Left lung (tissue), 10 donors: ENCODE results near the gene MIB1. TPM values are rescaled to one million over a fixed set of nuclear protein-coding genes. Genes with fewer than 3 reads are reported as not detected.

Experiments
- ATAC-seq: fragments of 200-7000 bp; cut with Tn5 transposase; one replicate; pipeline ENCODE4 v1.9.1; 2020; ENCODE audit warnings: moderate library complexity
- DNase-seq, 4 donors: peaks; one replicate each; pipeline ENCODE4 v3.0.0-alpha.2; 2013 to 2020
- H3K27ac ChIP-seq, 2 donors: fragments of 200-600 bp; sonication (generic) in 1 of 2; one replicate each; pipeline versions ENCODE4 v1.5.0 to v1.8.0; 2020 to 2021
- H3K27me3 ChIP-seq, 2 donors: fragments of 200-600 bp; sonication (generic) in 1 of 2; one replicate each; pipeline versions ENCODE4 v1.5.0 to v1.8.0; 2020 to 2021
- H3K36me3 ChIP-seq, 2 donors: fragments of 200-600 bp; sonication (generic) in 1 of 2; one replicate each; pipeline versions ENCODE4 v1.5.0 to v1.8.0; 2020 to 2021
- H3K4me1 ChIP-seq, 2 donors: fragments of 200-600 bp; one replicate each; pipeline ENCODE4 v1.8.0; 2021
- H3K4me3 ChIP-seq, 2 donors: fragments of 200-600 bp; sonication (generic) in 1 of 2; one replicate each; pipeline versions ENCODE4 v1.5.0 to v1.8.0; 2020 to 2021; ENCODE audit warnings: mild to moderate bottlenecking in 1 of 2
- H3K9me3 ChIP-seq, 2 donors: fragments of 200-600 bp; sonication (generic) in 1 of 2; one replicate each; pipeline versions ENCODE4 v1.5.0 to v1.8.0; 2020 to 2021
- intact Hi-C, 2 donors: fragments of 100-400 bp; cut with DNase I; formaldehyde crosslinking; loops; one replicate each; pipeline versions ENCODE4 v1.11.2 to v1.14.2; 2022
- polyA plus RNA-seq, 6 donors: library from polyadenylated mRNA; unstranded; fragments of 120-200 nt; gene quantifications; one replicate each; pipeline ENCODE4 v1.2.1, GENCODE V29; 2013; ENCODE audit not compliant: insufficient read length in 6 of 6
- total RNA-seq, 2 donors: library from RNA; stranded (reverse); fragmentation: NEBNext Ultra II Directional; extraction: Animal tissue kit (Norgen Biotek cat#: 25700); gene quantifications; one replicate each; pipeline ENCODE4 v1.2.1, GENCODE V29; 2021
- TF ChIP-seq, protein P1 (sequence below), 2 donors: fragments of 200-600 bp; sonication (generic) in 1 of 2; IDR thresholded peaks; one replicate each; pipeline versions ENCODE4 v1.5.0 to v1.8.0; 2021; ENCODE audit warnings: antibody characterized with exemption in 2 of 2
- donor health status: DM: no; HTN: yes; CAD: no.
- donor health status: DM: no; HTN: no; CAD: no.

MIB1 gene
- total and polyA plus RNA-seq, 8 donors = 26.3 to 64.3 (median 58.3) TPM

DNA sequence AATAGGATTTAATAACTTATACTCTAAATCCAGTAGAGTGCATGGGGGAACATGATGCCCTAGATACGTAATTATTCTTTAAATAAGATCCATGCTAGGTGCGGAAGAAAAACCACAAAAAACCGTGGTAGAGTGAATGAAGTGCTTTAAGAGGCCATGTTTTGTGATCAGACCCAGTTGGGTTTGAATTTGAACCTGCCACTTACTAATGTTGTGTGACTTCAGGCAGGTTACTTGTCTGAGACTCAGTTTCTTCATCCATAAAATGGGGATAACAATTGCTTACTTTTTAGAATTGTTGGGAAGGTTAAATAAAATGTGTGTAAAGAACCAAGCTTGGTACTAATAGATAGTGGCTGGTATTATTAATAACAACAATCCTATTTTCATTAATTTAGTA lies 17.2 kb downstream of the MIB1 start:
- no peaks in the 10 kb centered on the region for H3K27me3 ChIP-seq
- H3K4me3 ChIP-seq = no peak overlapping the region
- H3K27ac ChIP-seq = no peak overlapping the region
- DNase-seq (no peak), ATAC-seq (no peak)
- H3K36me3 ChIP-seq = no peaks in the 10 kb centered on the region
- intact Hi-C loops = no loop called here
- no peaks in the 10 kb centered on the region for H3K9me3 ChIP-seq
- H3K4me1 ChIP-seq = peaks cover 0 to 7% of the 10 kb centered on the region in 2 donors
- TF ChIP-seq, protein P1, sequence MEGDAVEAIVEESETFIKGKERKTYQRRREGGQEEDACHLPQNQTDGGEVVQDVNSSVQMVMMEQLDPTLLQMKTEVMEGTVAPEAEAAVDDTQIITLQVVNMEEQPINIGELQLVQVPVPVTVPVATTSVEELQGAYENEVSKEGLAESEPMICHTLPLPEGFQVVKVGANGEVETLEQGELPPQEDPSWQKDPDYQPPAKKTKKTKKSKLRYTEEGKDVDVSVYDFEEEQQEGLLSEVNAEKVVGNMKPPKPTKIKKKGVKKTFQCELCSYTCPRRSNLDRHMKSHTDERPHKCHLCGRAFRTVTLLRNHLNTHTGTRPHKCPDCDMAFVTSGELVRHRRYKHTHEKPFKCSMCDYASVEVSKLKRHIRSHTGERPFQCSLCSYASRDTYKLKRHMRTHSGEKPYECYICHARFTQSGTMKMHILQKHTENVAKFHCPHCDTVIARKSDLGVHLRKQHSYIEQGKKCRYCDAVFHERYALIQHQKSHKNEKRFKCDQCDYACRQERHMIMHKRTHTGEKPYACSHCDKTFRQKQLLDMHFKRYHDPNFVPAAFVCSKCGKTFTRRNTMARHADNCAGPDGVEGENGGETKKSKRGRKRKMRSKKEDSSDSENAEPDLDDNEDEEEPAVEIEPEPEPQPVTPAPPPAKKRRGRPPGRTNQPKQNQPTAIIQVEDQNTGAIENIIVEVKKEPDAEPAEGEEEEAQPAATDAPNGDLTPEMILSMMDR (IDR thresholded peaks at IDR 0.05) = no peak

DNA sequence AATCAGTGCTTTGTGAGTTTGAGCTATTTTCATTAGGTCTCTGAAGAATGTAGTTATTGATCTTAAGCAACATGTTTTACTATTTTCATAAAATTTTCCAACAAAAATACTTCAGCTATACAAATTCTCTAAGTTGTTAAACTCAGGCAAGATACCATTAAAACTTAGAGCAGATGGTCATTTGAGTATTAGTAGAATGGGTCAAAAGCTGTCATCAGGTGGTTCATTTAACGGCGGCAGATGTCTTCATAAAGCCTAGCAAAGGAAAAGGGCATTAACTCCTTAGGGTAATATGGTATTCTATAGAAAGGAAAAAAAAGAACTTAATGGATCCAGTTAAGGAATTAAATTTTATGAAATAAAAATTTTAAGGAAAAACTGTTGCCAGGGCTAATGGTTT lies 19.2 kb downstream of the MIB1 start:
- Histone ChIP-seq H3K4me1 (peaks cover 0 to 22% of the 10 kb centered on the region in 2 donors), H3K27ac (no peak overlapping the region), H3K9me3 (no peaks in the 10 kb centered on the region), H3K27me3 (no peaks in the 10 kb centered on the region), H3K36me3 (no peaks in the 10 kb centered on the region), H3K4me3 (no peak overlapping the region)
- TF ChIP-seq, protein P1 (IDR thresholded peaks at IDR 0.05) = no peak
- DNase-seq (no peak), ATAC-seq (no peak)
- intact Hi-C loops = no loop called here

DNA sequence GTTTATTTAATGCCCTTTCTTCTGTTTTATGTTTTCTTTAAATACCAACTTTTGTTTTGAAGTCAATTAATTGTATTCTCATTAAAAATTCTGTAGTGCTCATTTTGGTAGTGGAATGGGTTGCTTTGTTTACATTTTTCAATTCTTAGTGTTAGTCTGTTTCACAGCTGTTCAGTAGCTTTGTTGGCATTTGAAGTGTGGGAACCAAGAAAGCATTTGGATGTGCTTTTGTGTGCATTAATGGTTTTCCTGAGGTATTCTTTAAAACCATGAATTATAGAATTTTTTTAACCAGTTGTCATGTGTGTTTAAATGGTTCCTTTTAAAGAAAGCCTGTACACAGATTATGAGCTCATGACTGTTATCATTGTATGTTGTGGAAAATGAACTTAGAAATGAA lies 19.7 kb downstream of the MIB1 start:
- Histone ChIP-seq H3K36me3 (no peaks in the 10 kb centered on the region), H3K4me3 (no peak overlapping the region), H3K27me3 (no peaks in the 10 kb centered on the region), H3K4me1 (peaks cover 0 to 22% of the 10 kb centered on the region in 2 donors), H3K27ac (no peak overlapping the region), H3K9me3 (no peaks in the 10 kb centered on the region)
- intact Hi-C loops = no loop called here
- ATAC-seq = no peak
- TF ChIP-seq, protein P1 (IDR thresholded peaks at IDR 0.05) = no peak
- peak in 2 of 4 donors; percentile 20 to 22 for DNase-seq

DNA sequence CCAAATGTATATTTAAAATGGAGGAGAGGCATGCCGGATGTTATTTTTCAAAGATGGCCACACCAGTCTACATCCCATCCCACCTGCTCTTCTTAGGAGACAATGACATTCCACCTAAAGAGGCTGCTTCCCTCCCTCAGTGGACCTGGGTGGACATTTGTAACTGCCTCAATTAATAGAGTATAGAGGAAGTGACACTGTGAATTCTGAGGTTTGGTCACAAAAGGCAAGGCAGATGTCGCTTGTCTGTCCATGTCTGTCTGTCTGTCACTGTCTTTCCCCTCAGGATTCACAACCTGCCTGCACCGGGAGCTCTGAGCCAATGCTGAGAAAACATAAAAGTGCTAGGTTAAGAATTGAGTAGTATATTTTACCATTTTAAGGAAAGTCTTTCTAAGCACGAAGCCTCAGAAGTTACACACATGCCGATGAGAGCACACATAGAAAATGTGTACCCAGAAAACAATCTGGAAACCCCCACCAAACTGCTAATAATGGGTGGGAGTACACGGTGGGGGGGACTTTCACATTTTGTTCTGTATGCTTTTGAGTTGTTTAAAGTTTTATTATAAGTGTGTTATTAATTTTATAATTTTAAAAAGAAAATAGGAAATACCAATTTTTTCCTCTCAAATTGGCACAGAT lies 21.0 kb downstream of the MIB1 start:
- no peak overlapping the region for H3K27ac ChIP-seq
- intact Hi-C loops = no loop called here
- DNase-seq = no peak

DNA sequence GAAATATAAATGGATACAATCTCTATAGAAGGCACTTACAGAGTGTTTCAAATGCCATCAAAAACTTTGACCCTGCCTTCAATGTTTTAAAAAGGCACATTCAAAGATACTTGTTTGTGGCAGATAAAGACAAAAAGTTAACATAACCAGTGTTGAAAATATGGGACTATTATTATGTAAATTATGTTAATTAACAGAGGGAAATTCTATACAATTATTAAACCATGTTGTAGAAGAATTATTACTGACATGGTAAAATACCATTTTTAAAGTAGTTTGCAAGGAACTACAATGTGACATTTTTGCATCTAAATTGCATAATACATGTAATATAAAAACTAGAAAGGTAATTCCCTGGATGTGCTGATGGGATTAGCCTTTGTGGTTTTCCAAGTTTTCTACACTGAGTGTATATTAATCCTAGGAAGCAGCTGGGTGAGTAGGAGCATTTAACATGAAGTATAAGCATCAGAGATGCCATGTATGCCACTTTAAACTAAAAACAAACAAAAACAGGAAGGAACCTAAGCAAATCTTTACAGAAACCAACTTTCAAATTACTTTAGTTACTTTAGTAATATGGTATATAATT lies 21.7 kb downstream of the MIB1 start:
- TF ChIP-seq, protein P1 (IDR thresholded peaks at IDR 0.05) = no peak
- H3K36me3 ChIP-seq = peaks cover 0 to 15% of the 10 kb centered on the region in 2 donors
- no peak for ATAC-seq

More for the DNA sequence above, 21.0 kb downstream of the MIB1 start:
- TF ChIP-seq, protein P1 (IDR thresholded peaks at IDR 0.05) = no peak
- H3K4me3 ChIP-seq = no peak overlapping the region
- H3K36me3 ChIP-seq = peaks cover 0 to 9% of the 10 kb centered on the region in 2 donors
- no peaks in the 10 kb centered on the region for H3K27me3 ChIP-seq
- ATAC-seq = no peak
- peaks cover 0 to 22% of the 10 kb centered on the region in 2 donors for H3K4me1 ChIP-seq
- no peaks in the 10 kb centered on the region for H3K9me3 ChIP-seq

More for the DNA sequence above, 21.7 kb downstream of the MIB1 start:
- no peak for DNase-seq
- no peaks in the 10 kb centered on the region for H3K9me3 ChIP-seq
- H3K4me1 ChIP-seq = peaks cover 0 to 22% of the 10 kb centered on the region in 2 donors
- no peaks in the 10 kb centered on the region for H3K27me3 ChIP-seq
- intact Hi-C loops = no loop called here
- no peak overlapping the region for H3K4me3 ChIP-seq
- H3K27ac ChIP-seq = no peak overlapping the region
